ENCODE measurements around the gene FGF19. TPM values are rescaled to one million over a fixed set of nuclear protein-coding genes. Genes with fewer than 3 reads are reported as not detected.
"Not testable (repeated sequence)": the region's sequence is repeated elsewhere in the genome, so short reads cannot be mapped to it uniquely, and the experiment has no call there.

FGF19 gene
- total RNA-seq, 1 donor from 2014 or later: not detected

DNA sequence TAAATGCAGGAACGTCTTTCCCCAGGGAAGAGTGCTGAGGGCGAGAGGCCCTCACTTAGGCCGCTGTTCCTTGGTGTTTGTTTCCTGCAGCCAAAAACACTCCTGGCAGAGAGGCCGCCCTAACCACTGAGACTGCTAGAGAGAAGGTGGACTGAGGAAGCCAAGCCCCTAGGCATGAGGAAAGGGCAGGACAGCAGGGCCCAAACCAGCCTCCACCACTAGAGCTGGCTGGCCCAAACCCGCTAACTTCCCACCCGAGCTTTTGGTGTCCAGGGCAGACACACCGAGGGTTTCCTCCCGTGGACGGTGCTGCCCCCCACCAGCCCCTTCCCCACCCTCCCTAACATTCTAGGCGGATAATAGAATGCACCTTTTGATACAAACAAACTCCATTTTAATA lies 6.0 kb downstream of the FGF19 start:
- Histone ChIP-seq H3K27me3 (ENCODE audit: control insufficient read depth in 3 of 3, insufficient read depth in 3 of 3, low read length in 3 of 3) (peaks cover 38 to 57% (median 55%) of the 10 kb centered on the region in 3 donors), H3K36me3 (ENCODE audit: control insufficient read depth in 3 of 3, insufficient read depth in 3 of 3, low read length in 3 of 3) (no peaks in the 10 kb centered on the region), H3K9me3 (ENCODE audit: control insufficient read depth in 3 of 3, low read length in 3 of 3) (no peaks in the 10 kb centered on the region), H3K9ac (ENCODE audit: low read depth in 1 of 3, low read length in 3 of 3) (no peak overlapping the region), H3K4me1 (ENCODE audit: control insufficient read depth in 3 of 3, insufficient read depth in 3 of 3, low read length in 3 of 3) (peaks cover 0 to 4% (median 0%) of the 10 kb centered on the region in 3 donors), H3K27ac (ENCODE audit: low read depth, low read length) (no peak overlapping the region), H3K4me3 (ENCODE audit: low read length in 3 of 3) (no peak overlapping the region)

DNA sequence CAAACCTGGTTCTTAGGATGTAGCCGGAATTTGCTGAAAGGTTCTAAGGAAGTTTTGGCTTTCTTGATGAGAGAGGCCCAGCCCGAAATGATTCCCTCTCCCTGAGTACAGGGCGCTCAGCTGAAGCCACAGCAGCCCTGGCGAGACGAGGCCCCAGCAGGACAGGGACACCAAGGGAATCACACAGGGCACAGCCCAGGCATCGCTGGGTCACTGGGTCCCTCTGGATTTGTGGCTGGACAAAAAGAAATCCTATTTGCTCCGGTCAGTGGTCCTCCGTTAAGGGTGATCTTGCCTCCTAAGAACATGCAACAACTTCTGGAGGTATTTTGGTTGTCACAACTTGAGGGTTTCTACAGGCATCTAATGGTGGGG lies 6.4 kb downstream of the FGF19 start:
- peaks cover 0 to 4% (median 0%) of the 10 kb centered on the region in 3 donors for H3K4me1 ChIP-seq (ENCODE audit: control insufficient read depth in 3 of 3, insufficient read depth in 3 of 3, low read length in 3 of 3)
- peaks cover 34 to 56% (median 51%) of the 10 kb centered on the region in 3 donors for H3K27me3 ChIP-seq (ENCODE audit: control insufficient read depth in 3 of 3, insufficient read depth in 3 of 3, low read length in 3 of 3)
- H3K27ac ChIP-seq (ENCODE audit: low read depth, low read length): no peak overlapping the region
- no peak overlapping the region for H3K9ac ChIP-seq (ENCODE audit: low read depth in 1 of 3, low read length in 3 of 3)
- no peaks in the 10 kb centered on the region for H3K36me3 ChIP-seq (ENCODE audit: control insufficient read depth in 3 of 3, insufficient read depth in 3 of 3, low read length in 3 of 3)
- H3K4me3 ChIP-seq (ENCODE audit: low read length in 3 of 3): no peak overlapping the region
- H3K9me3 ChIP-seq (ENCODE audit: control insufficient read depth in 3 of 3, low read length in 3 of 3): no peaks in the 10 kb centered on the region

DNA sequence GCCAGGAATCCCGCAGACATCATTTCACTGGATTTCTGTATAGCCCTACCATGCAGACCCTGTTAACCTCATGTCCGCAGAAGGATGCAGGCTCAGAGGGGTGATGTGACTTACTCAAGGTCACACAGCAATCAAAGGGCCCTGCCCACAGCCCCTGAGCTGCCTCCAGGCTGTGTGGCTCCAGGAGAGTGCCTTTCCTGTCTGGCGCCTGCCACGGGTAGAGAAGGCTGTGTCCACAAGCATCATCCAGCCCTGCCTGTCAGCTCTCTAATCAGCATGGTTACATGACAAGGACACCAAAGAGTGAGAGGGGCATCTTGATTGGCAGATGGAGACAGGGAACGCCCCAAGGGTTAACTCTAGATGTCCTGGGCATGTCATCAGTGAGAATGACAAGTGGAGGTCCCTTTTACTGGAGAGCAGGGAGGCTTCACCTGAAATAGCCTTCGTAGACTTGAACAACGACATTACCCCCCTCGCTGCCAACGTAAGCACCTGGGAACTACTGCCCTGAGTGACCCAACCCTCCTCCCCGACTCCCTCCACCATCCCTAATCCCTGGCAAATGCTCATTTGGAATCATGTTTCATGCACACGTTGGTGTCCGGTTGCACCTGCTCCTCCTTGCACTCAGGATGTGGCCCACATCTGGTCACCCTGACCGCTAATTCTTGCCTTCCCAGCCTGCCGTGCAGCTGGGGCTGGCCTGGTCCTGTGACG lies 6.9 kb downstream of the FGF19 start:
- Histone ChIP-seq H3K27me3 (ENCODE audit: control insufficient read depth in 3 of 3, insufficient read depth in 3 of 3, low read length in 3 of 3) (peaks cover 32 to 52% (median 46%) of the 10 kb centered on the region in 3 donors), H3K4me3 (ENCODE audit: low read length in 3 of 3) (no peak overlapping the region), H3K27ac (ENCODE audit: low read depth, low read length) (no peak overlapping the region), H3K9ac (ENCODE audit: low read depth in 1 of 3, low read length in 3 of 3) (no peak overlapping the region), H3K36me3 (ENCODE audit: control insufficient read depth in 3 of 3, insufficient read depth in 3 of 3, low read length in 3 of 3) (no peaks in the 10 kb centered on the region), H3K4me1 (ENCODE audit: control insufficient read depth in 3 of 3, insufficient read depth in 3 of 3, low read length in 3 of 3) (peaks cover 0 to 4% (median 0%) of the 10 kb centered on the region in 3 donors), H3K9me3 (ENCODE audit: control insufficient read depth in 3 of 3, low read length in 3 of 3) (no peaks in the 10 kb centered on the region)

DNA sequence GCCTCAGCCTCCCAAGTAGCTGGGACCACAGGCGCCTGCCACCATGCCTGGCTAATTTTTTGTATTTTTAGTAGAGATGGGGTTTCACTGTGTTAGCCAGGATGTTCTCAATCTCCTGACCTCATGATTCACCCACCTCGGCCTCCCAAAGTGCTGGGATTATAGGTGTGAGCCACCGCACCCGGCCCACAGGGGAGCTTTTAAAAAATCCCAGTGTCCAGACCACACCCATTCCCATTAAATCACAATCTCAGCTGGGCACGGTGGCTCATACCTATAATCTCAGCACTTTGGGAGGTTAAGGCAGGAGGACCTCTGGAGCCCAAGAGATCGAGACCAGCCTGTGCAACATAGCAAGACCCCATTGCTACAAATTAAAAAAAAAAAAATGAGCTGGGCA lies 7.8 kb downstream of the FGF19 start:
- not testable (repeated sequence) for H3K4me3 ChIP-seq (ENCODE audit: low read length in 3 of 3); H3K27ac ChIP-seq (ENCODE audit: low read depth, low read length); H3K36me3 ChIP-seq (ENCODE audit: control insufficient read depth in 3 of 3, insufficient read depth in 3 of 3, low read length in 3 of 3); H3K9me3 ChIP-seq (ENCODE audit: control insufficient read depth in 3 of 3, low read length in 3 of 3); H3K9ac ChIP-seq (ENCODE audit: low read depth in 1 of 3, low read length in 3 of 3); H3K4me1 ChIP-seq (ENCODE audit: control insufficient read depth in 3 of 3, insufficient read depth in 3 of 3, low read length in 3 of 3)
- H3K27me3 ChIP-seq (ENCODE audit: control insufficient read depth in 3 of 3, insufficient read depth in 3 of 3, low read length in 3 of 3): peaks cover 23 to 44% (median 41%) of the 10 kb centered on the region in 3 donors

DNA sequence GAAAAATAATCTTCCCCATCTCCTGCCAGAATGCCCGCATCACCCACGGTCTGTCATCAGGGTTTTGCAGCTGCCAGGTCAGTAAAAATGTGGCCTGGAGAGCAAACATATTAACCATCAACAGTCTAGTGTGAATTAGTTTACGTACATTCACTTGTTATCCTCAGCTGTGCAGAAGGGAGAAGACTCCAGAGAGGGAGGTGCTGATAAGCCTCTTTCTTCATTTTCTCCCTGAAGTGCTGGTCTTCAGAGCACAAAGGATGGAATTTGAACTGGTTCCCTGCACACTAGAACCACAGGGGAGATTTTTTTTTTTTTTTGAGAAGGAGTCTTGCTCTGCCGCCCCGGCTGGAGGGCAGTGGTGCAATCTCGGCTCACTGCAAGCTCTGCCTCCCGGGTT lies 8.2 kb downstream of the FGF19 start:
- no peaks in the 10 kb centered on the region for H3K36me3 ChIP-seq (ENCODE audit: control insufficient read depth in 3 of 3, insufficient read depth in 3 of 3, low read length in 3 of 3)
- H3K27me3 ChIP-seq (ENCODE audit: control insufficient read depth in 3 of 3, insufficient read depth in 3 of 3, low read length in 3 of 3): peaks cover 19 to 40% (median 37%) of the 10 kb centered on the region in 3 donors

DNA sequence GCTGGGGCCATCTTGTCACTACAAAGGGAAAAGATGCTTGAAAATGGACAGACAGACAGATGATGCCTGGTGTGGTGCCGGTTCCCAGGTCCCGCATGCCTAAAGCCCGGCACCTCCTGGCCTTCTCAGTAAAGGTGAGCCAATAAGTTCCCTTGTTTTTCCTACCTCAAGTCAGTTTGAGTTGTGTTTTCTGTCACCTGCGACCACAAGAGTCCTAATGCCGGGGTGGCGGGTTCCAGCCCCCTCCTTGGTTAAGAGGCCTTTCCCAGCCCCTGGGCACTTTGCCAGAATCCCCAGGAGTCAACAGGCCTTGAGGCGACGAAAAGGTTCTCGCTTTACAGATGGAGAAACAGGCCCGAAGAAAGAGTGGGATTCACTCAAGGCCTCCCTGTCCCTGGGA lies 9.0 kb downstream of the FGF19 start:
- Histone ChIP-seq H3K9ac (ENCODE audit: low read depth in 1 of 3, low read length in 3 of 3) (no peak overlapping the region), H3K36me3 (ENCODE audit: control insufficient read depth in 3 of 3, insufficient read depth in 3 of 3, low read length in 3 of 3) (no peaks in the 10 kb centered on the region), H3K27ac (ENCODE audit: low read depth, low read length) (no peak overlapping the region), H3K4me1 (ENCODE audit: control insufficient read depth in 3 of 3, insufficient read depth in 3 of 3, low read length in 3 of 3) (no peaks in the 10 kb centered on the region), H3K4me3 (ENCODE audit: low read length in 3 of 3) (no peak overlapping the region), H3K9me3 (ENCODE audit: control insufficient read depth in 3 of 3, low read length in 3 of 3) (no peaks in the 10 kb centered on the region), H3K27me3 (ENCODE audit: control insufficient read depth in 3 of 3, insufficient read depth in 3 of 3, low read length in 3 of 3) (peaks cover 17 to 38% (median 34%) of the 10 kb centered on the region in 3 donors)

More for the DNA sequence above, 8.2 kb downstream of the FGF19 start:
- H3K9ac ChIP-seq (ENCODE audit: low read depth in 1 of 3, low read length in 3 of 3): no peak overlapping the region
- H3K27ac ChIP-seq (ENCODE audit: low read depth, low read length): no peak overlapping the region
- H3K4me3 ChIP-seq (ENCODE audit: low read length in 3 of 3): no peak overlapping the region
- peaks cover 0 to 2% (median 0%) of the 10 kb centered on the region in 3 donors for H3K4me1 ChIP-seq (ENCODE audit: control insufficient read depth in 3 of 3, insufficient read depth in 3 of 3, low read length in 3 of 3)
- no peaks in the 10 kb centered on the region for H3K9me3 ChIP-seq (ENCODE audit: control insufficient read depth in 3 of 3, low read length in 3 of 3)

DNA sequence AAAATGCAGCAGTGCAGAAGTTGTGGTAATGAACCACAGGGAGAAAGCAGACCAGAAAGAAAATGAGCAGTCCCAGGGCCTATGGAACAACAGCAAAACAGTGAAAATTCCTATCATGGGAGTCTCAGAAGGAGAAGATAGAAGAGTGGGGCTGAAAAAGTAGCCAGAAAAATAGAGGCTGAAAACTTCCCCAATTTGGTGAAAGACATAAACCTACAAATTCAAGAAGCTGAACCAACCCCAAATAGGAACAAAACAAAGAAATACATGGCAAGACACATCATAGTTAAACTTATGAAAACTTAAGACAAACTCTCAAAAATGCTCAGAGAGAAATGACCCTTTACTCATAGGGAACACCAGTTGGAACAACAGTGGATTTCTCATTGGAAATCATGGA lies 11.4 kb downstream of the FGF19 start:
- peaks cover 11 to 24% (median 22%) of the 10 kb centered on the region in 3 donors for H3K27me3 ChIP-seq (ENCODE audit: control insufficient read depth in 3 of 3, insufficient read depth in 3 of 3, low read length in 3 of 3)
- no peak overlapping the region for H3K9ac ChIP-seq (ENCODE audit: low read depth in 1 of 3, low read length in 3 of 3)
- H3K27ac ChIP-seq (ENCODE audit: low read depth, low read length): no peak overlapping the region
- no peaks in the 10 kb centered on the region for H3K36me3 ChIP-seq (ENCODE audit: control insufficient read depth in 3 of 3, insufficient read depth in 3 of 3, low read length in 3 of 3)
- no peak overlapping the region for H3K4me3 ChIP-seq (ENCODE audit: low read length in 3 of 3)
- H3K4me1 ChIP-seq (ENCODE audit: control insufficient read depth in 3 of 3, insufficient read depth in 3 of 3, low read length in 3 of 3): no peaks in the 10 kb centered on the region
- H3K9me3 ChIP-seq (ENCODE audit: control insufficient read depth in 3 of 3, low read length in 3 of 3): no peaks in the 10 kb centered on the region

DNA sequence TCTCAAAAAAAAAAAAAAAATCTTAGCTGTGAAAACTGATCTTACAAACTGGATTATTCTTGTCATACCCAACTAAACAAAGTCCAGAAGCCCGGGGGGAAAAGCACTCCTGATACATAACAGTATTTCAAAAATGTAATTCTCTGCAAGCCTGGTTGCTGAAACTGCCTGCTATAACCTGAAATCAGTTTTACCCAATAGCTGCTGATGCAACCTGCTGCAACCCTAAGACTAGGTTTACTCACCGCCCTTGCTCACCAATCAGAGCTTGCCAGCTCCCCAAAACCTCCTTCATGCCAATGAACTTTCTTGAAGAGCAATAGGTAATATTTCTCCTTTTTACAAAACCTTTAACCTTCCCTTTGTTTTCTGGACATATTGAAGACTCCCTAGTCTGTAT lies 12.4 kb downstream of the FGF19 start:
- Histone ChIP-seq H3K4me1 (ENCODE audit: control insufficient read depth in 3 of 3, insufficient read depth in 3 of 3, low read length in 3 of 3) (no peaks in the 10 kb centered on the region), H3K27me3 (ENCODE audit: control insufficient read depth in 3 of 3, insufficient read depth in 3 of 3, low read length in 3 of 3) (peaks cover 11 to 24% (median 18%) of the 10 kb centered on the region in 3 donors), H3K36me3 (ENCODE audit: control insufficient read depth in 3 of 3, insufficient read depth in 3 of 3, low read length in 3 of 3) (no peaks in the 10 kb centered on the region), H3K9me3 (ENCODE audit: control insufficient read depth in 3 of 3, low read length in 3 of 3) (no peaks in the 10 kb centered on the region), H3K9ac (ENCODE audit: low read depth in 1 of 3, low read length in 3 of 3) (no peak overlapping the region), H3K4me3 (ENCODE audit: low read length in 3 of 3) (no peak overlapping the region), H3K27ac (ENCODE audit: low read depth, low read length) (no peak overlapping the region)

DNA sequence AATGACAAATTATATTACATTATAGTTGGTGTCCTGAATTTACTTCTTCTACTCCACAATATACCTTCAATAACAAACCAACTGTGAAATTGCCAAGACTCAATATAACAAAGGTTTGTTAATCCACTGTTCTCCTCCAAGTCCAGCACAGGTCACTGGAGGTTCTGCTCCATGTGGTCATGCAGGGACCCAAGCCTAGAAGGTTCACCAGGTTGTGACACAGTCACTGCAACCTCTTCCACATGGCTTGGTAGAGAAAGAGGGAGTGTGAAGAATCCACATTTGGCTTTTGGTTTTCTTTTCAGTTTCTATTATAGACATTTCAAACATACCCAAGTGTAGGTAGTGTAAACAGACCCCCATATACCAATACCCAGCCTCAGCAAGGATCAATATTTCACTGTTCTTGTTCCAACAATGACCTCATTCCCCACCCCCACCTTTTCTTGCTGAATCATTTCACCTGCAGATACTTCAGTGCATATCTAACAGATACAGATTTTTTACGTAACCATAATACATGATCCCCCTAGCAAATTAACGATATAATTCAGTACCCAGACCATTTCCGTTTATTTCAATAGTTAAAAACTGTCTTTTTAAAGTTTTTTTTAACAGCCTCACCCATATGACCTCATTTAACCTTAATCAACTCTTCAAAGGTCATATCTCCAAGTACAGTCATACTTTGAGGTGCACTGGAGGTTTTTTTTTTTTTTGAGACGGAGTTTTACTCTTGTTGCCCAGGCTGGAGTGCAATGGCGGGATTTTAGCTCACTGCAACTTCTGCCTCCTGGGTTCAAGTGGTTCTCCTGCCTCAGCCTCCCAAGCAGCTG lies 14.1 kb downstream of the FGF19 start:
- Histone ChIP-seq H3K36me3 (ENCODE audit: control insufficient read depth in 3 of 3, insufficient read depth in 3 of 3, low read length in 3 of 3) (no peaks in the 10 kb centered on the region), H3K4me1 (ENCODE audit: control insufficient read depth in 3 of 3, insufficient read depth in 3 of 3, low read length in 3 of 3) (peaks cover 0 to 4% (median 0%) of the 10 kb centered on the region in 3 donors), H3K9ac (ENCODE audit: low read depth in 1 of 3, low read length in 3 of 3) (no peak overlapping the region), H3K4me3 (ENCODE audit: low read length in 3 of 3) (no peak overlapping the region), H3K27me3 (ENCODE audit: control insufficient read depth in 3 of 3, insufficient read depth in 3 of 3, low read length in 3 of 3) (peaks cover 8 to 15% (median 13%) of the 10 kb centered on the region in 3 donors), H3K9me3 (ENCODE audit: control insufficient read depth in 3 of 3, low read length in 3 of 3) (no peaks in the 10 kb centered on the region), H3K27ac (ENCODE audit: low read depth, low read length) (no peak overlapping the region)
